Thyroid gland (tissue), 4 donors: ENCODE results near the gene KRT79.

Experiments
- POLR2A ChIP-seq, 2 donors: fragments of 450-650 bp; IDR thresholded peaks; one replicate each; pipeline ENCODE4 v1.6.1; 2017; ENCODE audit warnings: antibody characterized with exemption in 2 of 2, mild to moderate bottlenecking in 2 of 2, moderate library complexity in 1 of 2
- TF ChIP-seq, protein P1 (sequence below), 6 experiments: fragments of 200-600 bp in 3 of 6; fragments of 450-650 bp in 3 of 6; sonication (generic) in 3 of 6; IDR thresholded peaks; one replicate each; pipeline ENCODE4 v1.5.1; 2016 to 2019; ENCODE audit warnings: antibody characterized with exemption in 6 of 6, mild to moderate bottlenecking in 2 of 6, inconsistent platforms in 1 of 6, moderate library complexity in 1 of 6

DNA sequence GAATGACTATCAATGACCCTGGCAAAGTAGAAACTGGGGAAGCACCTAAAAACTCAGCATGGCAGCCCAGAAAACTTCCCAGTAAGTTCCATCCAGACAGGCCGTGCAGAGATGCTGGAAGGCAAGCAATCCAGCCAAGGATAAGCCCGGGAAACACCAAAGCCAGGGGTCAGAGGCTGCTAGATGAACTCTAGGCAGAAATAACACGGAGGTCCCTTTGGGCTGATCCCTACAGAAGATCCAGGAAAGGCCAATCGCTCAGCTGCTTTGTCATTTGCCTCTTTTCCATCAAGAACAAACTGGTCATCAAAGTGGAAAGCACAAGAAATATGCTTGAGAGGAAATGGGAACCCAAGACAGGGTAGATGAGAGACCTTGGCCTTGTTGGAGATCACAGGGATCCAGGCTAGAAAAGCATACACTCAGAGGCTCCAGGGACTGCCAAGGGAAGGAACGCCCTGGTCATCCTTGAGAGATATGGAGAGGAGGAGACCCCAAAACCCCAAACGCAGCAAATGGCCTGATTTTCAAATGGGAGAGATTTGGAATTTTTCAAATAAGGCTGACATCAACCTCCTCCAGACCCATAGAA, 6.5 kb downstream of the KRT79 start:
- TF ChIP-seq, protein P1, sequence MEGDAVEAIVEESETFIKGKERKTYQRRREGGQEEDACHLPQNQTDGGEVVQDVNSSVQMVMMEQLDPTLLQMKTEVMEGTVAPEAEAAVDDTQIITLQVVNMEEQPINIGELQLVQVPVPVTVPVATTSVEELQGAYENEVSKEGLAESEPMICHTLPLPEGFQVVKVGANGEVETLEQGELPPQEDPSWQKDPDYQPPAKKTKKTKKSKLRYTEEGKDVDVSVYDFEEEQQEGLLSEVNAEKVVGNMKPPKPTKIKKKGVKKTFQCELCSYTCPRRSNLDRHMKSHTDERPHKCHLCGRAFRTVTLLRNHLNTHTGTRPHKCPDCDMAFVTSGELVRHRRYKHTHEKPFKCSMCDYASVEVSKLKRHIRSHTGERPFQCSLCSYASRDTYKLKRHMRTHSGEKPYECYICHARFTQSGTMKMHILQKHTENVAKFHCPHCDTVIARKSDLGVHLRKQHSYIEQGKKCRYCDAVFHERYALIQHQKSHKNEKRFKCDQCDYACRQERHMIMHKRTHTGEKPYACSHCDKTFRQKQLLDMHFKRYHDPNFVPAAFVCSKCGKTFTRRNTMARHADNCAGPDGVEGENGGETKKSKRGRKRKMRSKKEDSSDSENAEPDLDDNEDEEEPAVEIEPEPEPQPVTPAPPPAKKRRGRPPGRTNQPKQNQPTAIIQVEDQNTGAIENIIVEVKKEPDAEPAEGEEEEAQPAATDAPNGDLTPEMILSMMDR (IDR thresholded peaks at IDR 0.05): no peak
- no peak for TF ChIP-seq POLR2A (IDR thresholded peaks at IDR 0.05)
